Stimulated activated CD8-positive, alpha-beta memory T cell treated with anti-CD3 and anti-CD28 coated beads, Interleukin-12 subunit alpha, Interleukin-12 subunit beta, amount 100 ng/mL, for 24 hours (primary cell): ENCODE data around the gene ZNF121.
"Not testable (repeated sequence)": the region's sequence is repeated elsewhere in the genome, so short reads cannot be mapped to it uniquely, and the experiment has no call there.

ENCODE experiments used
- DNase-seq: peaks from one replicate; pipeline ENCODE4 v3.0.0-alpha.2; 2020; ENCODE audit errors: extremely low read depth

Gene ZNF121

DNA sequence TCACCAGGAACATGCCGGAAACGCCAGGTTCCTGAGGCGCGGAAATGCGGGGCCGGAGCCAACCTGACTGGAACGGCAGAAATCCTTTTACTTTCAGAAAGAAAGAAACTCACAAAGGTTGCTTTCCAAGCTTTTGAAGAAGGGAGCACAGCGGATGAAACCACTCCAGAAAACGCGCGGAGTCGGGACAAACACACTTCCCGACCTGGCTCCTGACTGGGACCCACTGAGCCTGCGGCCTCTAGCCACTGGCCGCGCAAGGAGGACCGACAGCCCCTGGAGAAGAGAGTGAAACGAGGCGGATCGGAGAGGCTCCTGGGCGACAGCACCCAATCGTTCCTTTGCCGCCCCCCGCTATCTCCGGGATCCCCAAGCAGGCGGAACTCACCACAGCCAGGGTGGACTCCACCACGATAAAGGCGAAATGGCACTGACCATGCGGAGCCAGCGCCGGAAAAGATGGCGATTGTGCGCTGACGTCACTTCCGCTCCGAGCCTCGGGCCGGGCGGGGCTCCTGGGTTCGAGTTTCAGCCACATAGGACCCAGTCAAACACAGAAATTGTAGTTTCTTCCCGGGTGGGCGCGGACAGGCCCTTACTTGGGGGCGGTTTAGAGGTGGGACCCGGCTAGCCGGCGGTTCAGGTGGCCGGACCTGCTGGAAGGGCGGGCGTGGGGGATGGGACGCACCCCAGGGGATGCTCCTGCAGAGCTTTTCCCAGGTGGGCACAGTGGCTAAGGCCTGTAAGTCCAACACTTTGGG lies at the start of gene ZNF121:
Gene ZNF121 (minus strand): TSS at position 432 of the 761 bp plus-strand sequence. CDS start 16,407 bp downstream, outside the sequence.
- DNase-seq = peak; percentile 56

DNA sequence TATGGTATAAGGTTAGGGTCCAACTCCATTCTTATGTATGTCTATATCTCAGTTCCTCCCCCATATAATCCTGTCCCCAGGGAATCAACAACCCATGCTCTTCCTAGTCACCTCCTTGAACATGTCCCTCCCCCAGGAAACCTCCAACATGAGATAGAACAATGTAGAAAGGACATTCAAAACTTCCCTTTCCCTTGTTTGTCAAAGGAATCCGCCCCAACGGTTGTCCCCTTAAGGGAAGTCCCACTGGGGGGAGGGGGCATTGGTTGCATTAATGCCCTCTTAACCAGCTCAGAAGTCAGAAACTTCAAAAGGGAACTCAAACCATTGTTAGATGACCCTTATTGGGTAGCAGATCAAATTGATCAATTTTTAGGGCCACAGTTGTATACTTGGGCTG lies 43.6 kb upstream of the ZNF121 start:
- DNase-seq = no peak

DNA sequence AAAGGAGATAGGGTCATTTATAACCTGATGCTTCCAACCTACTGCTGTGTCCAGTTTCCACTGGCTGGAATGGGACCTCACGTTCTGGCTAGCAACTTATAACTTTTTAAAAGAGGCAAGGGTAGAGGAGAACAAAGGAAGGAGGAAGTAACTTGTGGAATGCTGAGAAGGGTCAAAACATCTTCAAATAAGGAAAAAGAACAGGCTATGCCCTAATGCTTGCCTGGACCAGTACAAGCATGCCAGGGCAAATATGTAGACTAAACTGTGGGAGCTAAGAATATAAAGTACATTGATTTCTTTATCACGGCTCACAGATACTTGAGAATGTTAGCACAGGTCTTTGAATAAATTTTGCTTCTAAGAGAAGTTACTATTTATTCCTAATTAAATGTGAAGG lies 38.2 kb upstream of the ZNF121 start:
- DNase-seq = no peak

DNA sequence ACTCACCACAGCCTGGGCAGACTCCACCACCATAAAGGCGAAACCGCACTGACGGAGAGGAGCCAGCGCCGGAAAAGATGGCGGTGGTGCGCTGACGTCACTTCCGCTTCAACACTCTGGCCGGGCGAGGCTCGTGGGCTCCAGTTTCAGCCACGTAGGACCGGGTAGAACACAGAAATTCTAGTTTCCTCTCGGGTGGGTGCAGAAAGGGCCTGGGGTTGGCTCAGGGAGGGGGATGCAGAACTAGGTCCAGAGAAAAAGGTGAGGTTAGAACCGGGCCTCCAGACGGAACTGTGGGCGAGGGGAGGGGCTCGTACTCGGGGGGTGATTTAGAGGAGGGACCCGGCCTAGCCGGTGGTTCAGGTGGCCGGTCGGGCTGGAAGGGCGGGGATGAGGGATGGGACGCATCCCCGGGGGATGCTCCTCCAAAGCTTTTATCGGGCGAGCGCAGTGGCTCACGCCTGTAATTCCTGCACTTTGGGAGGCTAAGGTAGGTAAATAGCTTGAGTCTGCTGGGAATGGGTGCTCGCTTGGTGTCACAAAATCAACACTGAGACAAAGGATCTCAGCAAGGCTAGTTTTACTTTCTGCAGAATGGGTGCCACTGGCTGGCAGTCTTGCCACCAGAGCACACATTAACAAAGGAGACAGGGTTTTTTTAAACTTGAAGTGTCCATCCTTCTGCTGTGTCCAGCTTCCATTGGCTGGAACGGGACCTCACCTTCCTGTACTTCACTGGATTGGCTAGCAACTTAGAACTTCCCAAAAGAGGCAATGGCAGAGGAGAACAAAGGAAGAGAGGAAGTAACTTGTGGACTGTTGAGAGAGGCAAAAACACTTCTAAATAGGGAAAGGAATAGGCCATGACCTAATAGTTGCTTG lies 37.1 kb upstream of the ZNF121 start, which contains the start of gene ZNF561:
Gene ZNF561 (minus strand): TSS at position 77 of the 882 bp plus-strand sequence. CDS start 1,776 bp downstream, outside the sequence.
- peak; percentile 74 for DNase-seq

DNA sequence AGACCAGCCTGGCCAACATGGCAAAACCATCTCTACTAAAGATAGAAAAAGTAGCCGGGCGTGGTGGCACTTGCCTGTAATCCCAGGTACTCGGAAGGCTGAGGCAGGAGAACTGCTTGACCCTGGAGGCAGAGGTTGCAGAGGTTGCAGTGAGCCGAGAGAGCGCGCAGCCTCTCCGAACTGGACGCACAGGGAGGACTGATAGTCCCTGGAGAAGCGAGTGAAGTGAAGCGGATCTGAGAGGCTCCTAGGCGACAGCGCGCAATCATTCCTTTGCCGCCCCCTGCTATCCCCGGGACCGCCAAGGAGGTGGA lies 36.5 kb upstream of the ZNF121 start:
- no peak for DNase-seq

DNA sequence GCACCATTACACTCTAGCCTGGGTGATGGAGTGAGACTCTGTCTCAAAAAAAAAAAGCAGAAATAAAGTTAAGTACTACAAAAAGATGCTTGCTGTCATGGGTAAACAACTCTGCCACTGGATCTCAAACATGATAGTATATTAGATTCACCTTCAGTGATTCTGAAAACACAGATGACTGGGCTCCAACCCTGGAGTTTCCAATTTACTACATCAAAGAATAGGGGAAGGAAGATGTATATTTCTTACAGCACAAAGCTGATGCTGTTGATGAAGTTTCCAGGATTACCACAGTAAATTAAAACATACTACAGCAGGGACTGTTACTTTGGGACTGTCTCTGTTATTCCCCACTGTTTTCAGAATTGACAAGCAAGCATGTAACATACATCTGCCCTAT lies 31.5 kb upstream of the ZNF121 start:
- no peak for DNase-seq

DNA sequence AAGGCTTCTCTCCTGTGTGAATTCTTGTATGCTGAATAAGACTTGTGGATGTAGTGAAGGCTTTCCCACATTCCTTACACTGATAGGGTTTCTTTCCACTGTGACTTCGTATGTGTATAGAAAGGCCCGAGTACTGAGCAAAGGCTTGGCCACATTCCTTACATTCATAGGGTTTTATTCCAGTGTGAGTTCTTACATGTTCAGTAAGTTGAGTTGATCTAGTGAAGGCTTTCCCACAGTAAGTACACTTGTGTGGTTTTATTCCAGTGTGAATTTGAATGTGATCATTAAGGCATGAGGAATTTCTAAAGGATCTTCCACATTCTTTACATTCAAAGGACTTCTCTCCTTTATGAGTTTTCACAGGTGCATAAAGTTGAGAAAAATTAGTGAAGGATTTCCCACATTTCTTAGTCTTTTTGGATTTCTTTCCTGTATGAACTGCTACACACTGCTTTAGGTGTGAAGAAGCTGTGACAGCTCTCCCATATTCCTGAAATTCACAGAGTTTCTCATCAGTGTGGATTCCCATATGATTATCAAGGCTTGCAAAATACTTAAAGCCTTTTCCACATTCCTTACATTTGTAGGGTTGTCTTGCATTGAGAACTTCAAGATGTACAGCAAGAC lies 26.3 kb upstream of the ZNF121 start:
- DNase-seq = no peak

DNA sequence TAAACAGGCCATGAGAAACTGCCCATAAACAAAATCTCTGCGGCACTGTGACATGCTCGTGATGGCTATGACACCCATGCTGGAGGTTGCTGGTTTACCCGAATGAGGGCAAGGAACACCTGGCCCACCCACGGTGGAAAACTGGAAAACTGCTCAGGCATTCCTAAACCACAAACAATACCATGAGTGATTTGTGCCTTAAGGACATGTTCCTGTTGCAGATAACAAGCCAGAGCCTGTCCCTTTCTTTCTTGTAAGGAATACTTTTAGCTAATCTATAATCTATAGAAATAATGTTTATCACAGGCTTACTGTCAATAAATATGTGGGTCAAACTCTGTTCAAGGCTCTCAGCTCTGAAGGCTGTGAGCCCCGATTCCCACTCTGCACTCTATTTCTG lies 24.6 kb upstream of the ZNF121 start:
- DNase-seq = no peak

DNA sequence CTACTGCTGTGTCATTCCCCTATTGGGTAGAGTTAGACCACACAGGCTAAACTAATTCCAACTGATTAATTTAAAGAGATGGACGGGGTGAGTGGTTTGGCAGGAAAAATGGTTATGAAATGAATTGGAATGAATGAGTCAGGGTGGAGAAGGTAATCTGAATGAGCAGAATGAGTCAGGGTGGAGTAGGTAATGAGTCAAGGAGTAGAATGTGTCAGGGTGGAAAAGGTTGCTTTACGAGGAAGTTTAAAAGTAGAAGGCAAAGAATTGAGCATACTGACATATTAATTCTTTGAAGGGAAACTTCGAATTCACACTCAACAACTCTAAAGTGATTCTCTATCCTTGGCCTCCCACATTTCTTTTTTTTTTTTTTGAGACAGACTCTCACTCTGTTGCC lies 12.7 kb upstream of the ZNF121 start:
- DNase-seq = no peak

DNA sequence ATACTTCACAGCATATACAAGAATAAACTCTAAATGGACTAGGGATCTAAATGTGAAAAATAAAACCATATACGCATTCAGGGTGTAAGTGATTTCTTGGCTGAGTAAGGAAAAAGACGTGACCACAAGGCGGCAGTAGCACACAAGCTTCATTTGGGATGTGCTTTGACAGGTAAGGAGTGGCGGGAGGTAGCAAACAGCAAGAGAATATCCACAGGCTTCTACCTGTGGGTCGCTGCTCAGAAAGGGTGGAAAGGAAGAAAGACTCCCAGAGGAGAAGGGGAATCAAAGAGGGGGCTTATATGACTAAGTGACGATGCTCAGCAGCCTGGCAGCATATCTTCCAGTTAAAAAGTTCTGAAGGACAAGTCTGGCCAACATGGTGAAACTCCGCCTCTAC lies 2.5 kb upstream of the ZNF121 start:
- DNase-seq = peak; percentile 43

DNA sequence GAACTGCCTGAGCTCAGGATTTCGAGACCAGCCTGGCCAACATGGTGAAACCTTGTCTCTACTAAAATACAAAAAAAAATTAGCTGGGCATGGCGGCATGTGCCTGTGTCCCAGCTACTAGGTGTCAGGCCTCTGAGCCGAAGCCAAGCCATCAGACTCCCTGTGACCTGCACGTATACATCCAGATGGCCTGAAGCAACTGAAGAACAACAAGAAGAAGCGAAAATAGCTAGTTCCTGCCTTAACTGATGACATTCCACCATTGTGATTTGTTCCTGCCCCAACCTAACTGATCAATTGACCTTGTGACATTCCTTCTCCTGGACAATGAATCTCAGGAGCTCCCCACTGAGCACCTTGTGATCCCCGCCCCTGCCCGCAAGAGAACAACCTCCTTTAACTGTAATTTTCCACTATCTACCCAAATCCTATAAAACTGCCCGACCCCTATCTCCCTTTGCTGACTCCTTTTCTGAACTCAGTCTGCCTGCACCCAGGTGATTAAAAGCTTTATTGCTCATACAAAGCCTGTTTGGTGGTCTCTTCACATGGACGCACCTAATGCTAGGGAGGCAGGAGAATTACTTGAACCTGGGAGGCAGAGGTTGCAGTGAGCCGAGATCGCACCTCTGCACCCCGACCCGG lies 2.1 kb downstream of the ZNF121 start:
- DNase-seq = not testable (repeated sequence)

DNA sequence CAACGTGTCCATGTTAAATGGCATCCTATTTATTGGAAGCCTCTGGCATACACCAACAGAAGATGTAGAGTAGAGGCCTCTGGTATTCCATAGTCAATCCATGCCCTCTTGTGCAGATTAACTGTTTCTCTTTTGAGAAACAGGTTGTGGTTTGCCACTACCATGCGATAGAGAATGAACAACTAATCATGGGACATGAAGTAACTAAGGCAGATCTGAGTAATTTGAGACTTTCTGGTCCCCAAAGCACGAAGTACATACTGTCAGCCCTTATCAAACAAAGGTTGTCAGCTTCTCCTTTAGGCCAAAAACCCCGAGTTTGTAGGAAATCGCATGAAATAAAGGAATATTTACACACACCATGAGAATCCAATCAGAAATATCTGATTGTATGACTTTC lies 3.6 kb downstream of the ZNF121 start:
- DNase-seq = no peak

DNA sequence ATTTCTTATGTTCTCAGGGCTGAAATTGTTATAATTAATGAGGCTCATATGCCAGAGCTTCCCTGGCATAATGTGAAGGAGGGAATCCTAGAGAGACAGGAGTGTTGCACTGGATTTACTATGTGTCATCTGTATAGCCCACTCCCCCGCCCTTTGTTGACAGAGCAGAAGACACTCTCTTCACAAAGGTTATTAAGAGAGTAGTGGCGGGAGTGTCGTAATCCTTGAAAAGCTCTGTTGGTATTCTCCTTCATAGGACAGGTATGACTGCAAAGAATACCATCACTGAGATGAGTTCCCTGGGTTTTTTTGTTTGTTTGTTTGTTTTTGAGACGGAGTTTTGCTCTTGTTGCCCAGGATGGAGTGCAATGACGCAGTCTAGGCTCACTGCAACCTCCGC lies 14.0 kb downstream of the ZNF121 start:
- no peak for DNase-seq

DNA sequence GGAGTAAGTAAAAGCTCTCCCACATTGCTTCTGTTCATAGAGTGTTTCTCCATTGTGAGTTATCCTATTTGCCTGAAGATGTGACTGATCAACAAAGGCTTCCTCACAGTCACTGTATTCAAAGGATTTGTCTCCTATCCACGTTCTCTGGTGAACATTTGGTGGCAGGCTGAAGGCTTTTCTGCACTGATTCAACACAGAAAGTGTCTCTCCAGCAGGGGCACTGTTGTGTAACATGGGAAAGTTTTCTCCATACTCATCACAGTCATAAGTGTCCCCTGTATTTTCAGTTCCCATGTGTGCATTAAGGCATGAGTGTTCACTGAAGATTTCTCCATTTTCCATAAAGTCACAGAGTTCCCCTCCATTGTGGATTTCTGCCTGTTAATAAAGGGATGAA lies 17.6 kb downstream of the ZNF121 start:
- no peak for DNase-seq

DNA sequence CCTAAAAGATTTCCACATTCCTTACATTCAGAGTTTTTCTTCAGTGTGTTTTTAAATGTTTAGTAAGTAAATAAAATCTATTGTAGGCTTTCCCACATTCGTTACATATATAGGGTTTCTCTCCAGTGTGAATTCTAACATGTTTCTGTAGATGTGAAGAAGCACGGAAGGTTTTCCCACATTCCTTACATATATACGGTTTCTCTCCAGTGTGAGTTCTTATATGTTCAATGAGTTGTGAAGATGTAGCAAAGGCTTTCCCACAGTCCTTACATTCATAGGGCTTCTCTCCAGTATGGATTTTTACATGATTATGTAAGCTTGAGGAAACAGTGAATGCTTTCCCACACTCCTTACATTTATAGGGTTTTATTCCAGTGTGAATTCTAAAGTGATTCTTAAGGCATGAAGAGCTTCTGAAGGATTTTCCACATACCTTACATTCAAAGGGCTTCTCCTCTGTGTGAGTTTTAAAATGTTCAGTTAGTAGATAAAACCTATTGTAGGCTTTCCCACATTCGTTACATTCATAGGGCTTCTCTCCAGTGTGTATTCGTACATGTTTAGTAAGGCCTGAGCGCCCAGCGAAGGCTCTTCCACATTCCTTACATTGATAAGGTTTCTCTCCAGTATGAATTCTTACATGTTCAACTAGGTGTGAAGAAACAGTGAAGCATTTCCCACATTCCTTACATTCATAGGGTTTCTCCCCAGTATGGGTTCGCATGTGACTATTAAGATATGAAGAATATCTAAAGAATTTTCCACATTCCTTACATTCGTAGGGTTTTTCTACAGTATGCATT lies 18.2 kb downstream of the ZNF121 start:
- DNase-seq = no peak

DNA sequence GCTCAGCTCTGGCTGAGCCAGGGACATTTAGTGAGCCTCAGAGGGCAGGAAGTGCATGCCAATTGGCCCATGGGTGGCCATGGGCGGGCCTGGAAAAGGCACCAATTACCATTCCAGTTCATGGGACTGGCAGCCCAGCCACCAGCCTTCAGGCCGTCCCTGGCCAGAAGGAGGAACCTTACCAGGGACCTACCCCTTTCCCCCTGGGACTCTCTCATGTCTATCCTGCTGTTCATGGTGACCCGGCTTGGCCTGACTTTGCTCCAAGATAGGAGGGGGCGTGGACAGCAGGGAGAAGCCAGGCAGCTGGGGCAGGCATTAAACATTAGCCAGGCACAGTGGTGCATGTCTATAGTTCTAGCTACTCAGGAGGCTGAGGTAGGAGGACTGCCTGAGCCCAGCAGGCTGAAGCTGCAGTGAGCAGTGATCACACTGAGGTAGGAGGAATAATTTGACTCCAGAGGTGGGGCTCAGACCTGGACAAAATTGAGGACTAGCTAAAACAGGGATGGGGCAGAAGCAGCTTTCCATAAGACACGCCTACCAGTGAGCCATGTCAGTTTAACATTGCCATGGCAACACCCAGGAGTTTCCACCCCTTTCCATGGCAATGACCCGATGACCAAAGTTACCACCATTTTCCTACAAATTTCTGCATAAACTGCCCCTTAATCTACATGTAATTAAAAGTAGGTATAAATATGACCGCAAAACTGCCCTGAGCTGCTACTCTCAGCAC lies 31.6 kb downstream of the ZNF121 start:
- DNase-seq = no peak

DNA sequence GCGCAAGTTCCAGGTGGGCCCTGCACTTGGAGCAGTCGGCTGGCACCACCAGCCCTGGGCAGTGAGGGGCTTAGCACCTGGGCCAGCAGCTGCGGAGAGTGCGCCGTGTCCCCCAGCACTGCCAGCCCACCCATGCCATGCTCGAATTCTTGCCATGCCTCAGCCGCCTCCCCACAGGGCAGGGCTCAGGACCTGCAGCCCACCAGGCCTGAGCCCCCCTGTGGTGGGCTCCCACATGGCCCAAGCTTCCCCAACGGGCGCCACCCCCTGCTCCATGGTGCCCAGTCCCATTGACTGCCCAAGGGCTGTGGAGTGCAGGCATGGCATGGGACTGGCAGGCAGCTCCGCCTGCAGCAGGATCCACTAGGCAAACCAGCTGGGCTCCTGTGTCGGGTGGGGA lies 36.4 kb downstream of the ZNF121 start:
- no peak for DNase-seq

DNA sequence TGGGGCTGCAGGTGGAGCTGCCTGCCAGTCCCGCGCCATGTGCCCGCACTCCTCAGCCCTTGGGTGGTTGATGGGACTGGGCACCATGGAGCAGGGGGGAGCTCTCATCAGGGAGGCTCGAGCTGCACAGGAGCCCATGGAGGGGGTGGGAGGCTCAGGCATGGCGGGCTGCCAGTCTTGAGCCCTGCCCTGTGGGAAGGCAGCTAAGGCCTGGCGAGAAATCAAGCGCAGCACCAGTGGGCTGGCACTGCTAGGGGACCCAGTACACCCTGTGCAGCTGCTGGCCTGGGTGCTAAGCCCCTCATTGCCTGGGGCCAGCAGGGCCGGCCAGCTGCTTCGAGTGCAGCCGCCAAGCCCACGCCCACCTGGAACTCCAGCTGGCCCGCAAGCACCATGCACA lies 43.0 kb downstream of the ZNF121 start:
- not testable (repeated sequence) for DNase-seq

DNA sequence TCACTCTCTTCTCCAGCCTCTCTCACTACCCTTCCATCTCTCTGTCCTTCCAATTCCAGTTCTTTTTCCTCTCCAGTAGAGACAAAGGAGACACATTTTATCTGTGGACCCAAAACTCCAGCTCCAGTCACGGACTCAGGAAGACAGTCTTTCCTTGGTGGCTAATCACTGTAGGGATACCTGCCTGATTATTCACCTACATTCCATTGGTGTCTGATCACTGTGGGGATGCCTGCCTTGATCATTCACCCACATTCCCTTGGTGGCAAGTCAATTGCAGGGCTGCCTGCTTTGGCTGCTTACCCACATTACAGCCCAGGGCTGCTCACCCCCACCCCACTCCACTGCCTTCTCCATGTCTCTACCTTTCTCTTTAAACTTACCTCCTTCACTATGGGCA lies 44.4 kb downstream of the ZNF121 start:
- not testable (repeated sequence) for DNase-seq

DNA sequence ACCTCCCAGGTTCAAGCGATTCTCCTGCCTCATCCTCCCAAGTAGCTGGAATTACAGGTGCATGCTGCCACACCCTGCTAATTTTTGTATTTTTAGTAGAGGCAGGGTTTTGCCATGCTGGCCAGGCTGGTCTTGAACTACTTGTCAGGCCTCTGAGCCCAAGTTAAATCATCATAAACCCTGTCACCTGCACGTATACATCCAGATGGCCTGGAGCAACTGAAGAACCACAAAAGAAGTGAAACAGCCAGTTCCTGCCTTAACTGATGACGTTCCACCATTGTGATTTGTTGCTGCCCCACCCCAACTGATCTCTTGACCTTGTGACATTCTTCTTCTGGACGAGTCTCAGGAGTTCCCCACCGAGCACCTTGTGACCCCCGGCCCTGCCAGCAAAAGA lies 45.1 kb downstream of the ZNF121 start:
- DNase-seq = not testable (repeated sequence)
